Measurements from ENCODE around the gene INTS15. TPM values are rescaled to one million over a fixed set of nuclear protein-coding genes. Genes with fewer than 3 reads are reported as not detected.

Gene INTS15
- total and polyA plus RNA-seq, 2 donors (not counting 3 experiments of a cell fraction or from before 2014, with no cell fraction given) = 35.7 to 51.6 TPM

DNA sequence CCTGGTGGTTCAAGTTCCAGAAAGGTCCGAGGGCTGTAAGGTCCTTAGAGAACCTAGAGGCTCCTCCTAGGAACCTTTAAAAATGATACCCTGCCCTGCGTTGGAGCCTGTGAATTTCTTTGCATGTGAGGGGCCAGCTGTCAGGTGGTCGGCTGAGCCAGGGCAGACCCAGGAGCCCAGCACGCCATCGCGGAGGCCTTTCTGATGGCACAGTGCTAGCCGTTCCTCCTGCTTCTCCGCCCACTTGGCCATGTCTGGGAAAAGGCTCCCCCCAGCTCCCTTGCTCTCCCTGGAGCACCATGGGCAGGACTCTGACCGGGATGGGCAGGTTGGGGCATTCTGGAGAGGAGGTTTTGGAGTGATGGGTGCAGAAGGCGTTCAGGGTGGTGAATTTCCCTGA, 54.9 kb downstream of the INTS15 start:
- Histone ChIP-seq H3K36me3 (ENCODE audit: control insufficient read depth in 2 of 2, extremely low read depth in 1 of 2, insufficient read depth in 2 of 2, low read length in 2 of 2) (peaks cover 10 to 44% of the 10 kb centered on the region in 2 experiments), H3K4me3 (replicated peaks in 1 of 3; ENCODE audit: insufficient read depth in 1 of 3, low read depth in 1 of 3, low read length in 3 of 3) (no peak overlapping the region), H3K9me3 (replicated peaks; ENCODE audit: control insufficient read depth, insufficient read depth, low read length) (no peaks in the 10 kb centered on the region), H3K9me1 (replicated peaks; ENCODE audit: control insufficient read depth, extremely low read depth, insufficient read depth, low read length) (no peaks in the 10 kb centered on the region), H3K79me2 (ENCODE audit: control insufficient read depth, insufficient read depth, low read length) (peaks cover 4% of the 10 kb centered on the region), H4K20me1 (replicated peaks; ENCODE audit: control insufficient read depth, extremely low read depth, insufficient read depth, low read length) (no peaks in the 10 kb centered on the region), H3K9ac (replicated peaks; ENCODE audit: extremely low read depth, insufficient read depth, low read length) (no peak overlapping the region), H3K4me1 (ENCODE audit: control insufficient read depth, extremely low read depth, insufficient read depth, low read length) (peaks cover under 1% of the 10 kb centered on the region), H3K4me2 (ENCODE audit: insufficient read depth, low read length) (no peak overlapping the region), H3K27me3 (ENCODE audit: control insufficient read depth in 2 of 2, insufficient read depth in 2 of 2, low read length in 2 of 2) (no peaks in the 10 kb centered on the region), H3K27ac (ENCODE audit: insufficient read depth, low read depth, low read length) (no peak overlapping the region), H2AFZ (ENCODE audit: low read depth, low read length) (no peak overlapping the region)
- no peak for FAIRE-seq
- dilution Hi-C loops (cut with MboI; ENCODE audit: extremely low pct_ligation_motif_present, low sequenced_read_pairs) = no loop called here
- ChIA-PET CTCF (no interaction called here), POLR2A (no interaction called here)
- intact Hi-C loops (cut with micrococcal nuclease) = no loop called here
- no TSS peak for BruUV-seq (replicated peaks)
- DNase-seq (ENCODE audit: low read depth, low spot score) = no peak
- TF ChIP-seq, protein P1, sequence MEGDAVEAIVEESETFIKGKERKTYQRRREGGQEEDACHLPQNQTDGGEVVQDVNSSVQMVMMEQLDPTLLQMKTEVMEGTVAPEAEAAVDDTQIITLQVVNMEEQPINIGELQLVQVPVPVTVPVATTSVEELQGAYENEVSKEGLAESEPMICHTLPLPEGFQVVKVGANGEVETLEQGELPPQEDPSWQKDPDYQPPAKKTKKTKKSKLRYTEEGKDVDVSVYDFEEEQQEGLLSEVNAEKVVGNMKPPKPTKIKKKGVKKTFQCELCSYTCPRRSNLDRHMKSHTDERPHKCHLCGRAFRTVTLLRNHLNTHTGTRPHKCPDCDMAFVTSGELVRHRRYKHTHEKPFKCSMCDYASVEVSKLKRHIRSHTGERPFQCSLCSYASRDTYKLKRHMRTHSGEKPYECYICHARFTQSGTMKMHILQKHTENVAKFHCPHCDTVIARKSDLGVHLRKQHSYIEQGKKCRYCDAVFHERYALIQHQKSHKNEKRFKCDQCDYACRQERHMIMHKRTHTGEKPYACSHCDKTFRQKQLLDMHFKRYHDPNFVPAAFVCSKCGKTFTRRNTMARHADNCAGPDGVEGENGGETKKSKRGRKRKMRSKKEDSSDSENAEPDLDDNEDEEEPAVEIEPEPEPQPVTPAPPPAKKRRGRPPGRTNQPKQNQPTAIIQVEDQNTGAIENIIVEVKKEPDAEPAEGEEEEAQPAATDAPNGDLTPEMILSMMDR (IDR thresholded peaks at IDR 0.05; ENCODE audit: extremely low read depth in 1 of 2, insufficient read depth in 1 of 2, low read depth in 1 of 2, low read length in 2 of 2) = no peak
- no peak for TF ChIP-seq POLR2A (IDR thresholded peaks at IDR 0.05; ENCODE audit: low read depth, low read length)
- no peak for TF ChIP-seq POLR2AphosphoS5 (IDR thresholded peaks at IDR 0.05; ENCODE audit: insufficient read depth, low read depth, low read length)
- no peak for TF ChIP-seq GATA2 (IDR thresholded peaks at IDR 0.05; ENCODE audit: insufficient read depth, insufficient read length, low read depth, low read length)
- TF ChIP-seq JUN (IDR thresholded peaks at IDR 0.05; ENCODE audit: borderline replicate concordance, insufficient read depth, insufficient read length, low read depth) = no peak
- no peak for TF ChIP-seq EZH2 (IDR thresholded peaks at IDR 0.05; ENCODE audit: borderline replicate concordance, low read depth, low read length, severe bottlenecking)
- no peak for TF ChIP-seq MYC (IDR thresholded peaks at IDR 0.05; ENCODE audit: low read depth, low read length)
- no peak for TF ChIP-seq MAX (IDR thresholded peaks at IDR 0.05; ENCODE audit: insufficient read depth, insufficient read length)
- TF ChIP-seq FOS (IDR thresholded peaks at IDR 0.05; ENCODE audit: borderline replicate concordance, insufficient read depth, low read length) = no peak
